Cardiac muscle cell (in vitro differentiated cells and primary cell): Measurements from ENCODE around the gene CST7. TPM values are rescaled to one million over a fixed set of nuclear protein-coding genes. Genes with fewer than 3 reads are reported as not detected.
"Not testable (repeated sequence)": the region's sequence is repeated elsewhere in the genome, so short reads cannot be mapped to it uniquely, and the experiment has no call there.

ENCODE experiments used
- DNase-seq, 2 donors: peaks; one replicate each; pipeline versions ENCODE4 v3.0.0 to v3.0.0-alpha.2; 2010 to 2017; ENCODE audit warnings: low read depth in 1 of 2, low spot score in 1 of 2
- H3K27ac ChIP-seq: fragments of 200-600 bp; sonication (generic); 2 replicates; pipeline ENCODE4 v1.5.1; 2016
- H3K27me3 ChIP-seq: fragments of 200-600 bp; sonication (generic); 2 replicates; pipeline ENCODE4 v1.6.0; 2016; ENCODE audit warnings: control low read depth
- H3K36me3 ChIP-seq: fragments of 200-600 bp; sonication (generic); 2 replicates; pipeline ENCODE4 v1.5.1; 2016; ENCODE audit warnings: control low read depth
- H3K4me1 ChIP-seq: fragments of 200-600 bp; sonication (generic); 2 replicates; pipeline ENCODE4 v1.8.1; 2017; ENCODE audit warnings: low read depth, mild to moderate bottlenecking, mixed run types
- H3K4me3 ChIP-seq: fragments of 200-600 bp; sonication (generic); 2 replicates; pipeline ENCODE4 v1.5.1; 2016; ENCODE audit warnings: mild to moderate bottlenecking
- H3K9me3 ChIP-seq: fragments of 200-600 bp; sonication (generic); 2 replicates; pipeline ENCODE4 v1.5.1; 2017; ENCODE audit warnings: low read depth, mild to moderate bottlenecking, control low read depth
- polyA plus RNA-seq: library from polyadenylated mRNA; unstranded; fragments of >200 nt; fragmentation: Nextera tagmentation; extraction: Ambion mirVana; gene quantifications from 2 replicates; pipeline ENCODE4 v1.2.1, GENCODE V29; 2016
- total RNA-seq: library from RNA; depleted of rRNA; stranded (reverse); fragments of >200 nt; gene quantifications from 2 replicates; pipeline ENCODE4 v1.2.3, GENCODE V29; 2016
- TF ChIP-seq, protein P1 (sequence below): IDR thresholded peaks from 2 replicates; pipeline ENCODE4 v1.5.1; 2012; ENCODE audit warnings: low read depth, mild to moderate bottlenecking, low read length

The CST7 gene
- total and polyA plus RNA-seq, 2 experiments from 2014 or later, result 0.20 TPM; not detected in 1

DNA sequence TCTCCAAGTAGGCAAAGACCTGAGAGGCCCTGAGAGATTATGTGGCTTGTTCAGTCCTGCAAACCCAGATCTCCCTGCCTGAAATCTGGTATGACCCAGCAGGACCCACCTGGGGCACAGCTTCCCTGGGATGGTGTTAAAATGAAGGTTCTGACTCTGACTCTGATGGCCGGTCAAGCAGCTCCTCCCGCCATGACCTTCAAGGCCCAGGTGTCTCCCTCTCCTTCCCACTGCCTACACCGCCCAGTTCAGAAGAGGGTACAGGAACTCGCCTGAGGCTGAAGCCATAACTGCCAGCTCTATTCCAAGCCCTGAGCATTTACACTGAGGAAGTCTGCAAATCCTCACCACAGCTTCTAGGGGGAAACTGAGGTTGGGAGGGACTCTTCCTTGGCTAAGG, 5.9 kb upstream of the CST7 start:
- Histone ChIP-seq H3K9me3 (no peaks in the 10 kb centered on the region), H3K4me3 (no peak overlapping the region), H3K4me1 (no peaks in the 10 kb centered on the region), H3K36me3 (no peaks in the 10 kb centered on the region), H3K27me3 (no peaks in the 10 kb centered on the region), H3K27ac (no peak overlapping the region)
- DNase-seq, result no peak
- TF ChIP-seq, protein P1, sequence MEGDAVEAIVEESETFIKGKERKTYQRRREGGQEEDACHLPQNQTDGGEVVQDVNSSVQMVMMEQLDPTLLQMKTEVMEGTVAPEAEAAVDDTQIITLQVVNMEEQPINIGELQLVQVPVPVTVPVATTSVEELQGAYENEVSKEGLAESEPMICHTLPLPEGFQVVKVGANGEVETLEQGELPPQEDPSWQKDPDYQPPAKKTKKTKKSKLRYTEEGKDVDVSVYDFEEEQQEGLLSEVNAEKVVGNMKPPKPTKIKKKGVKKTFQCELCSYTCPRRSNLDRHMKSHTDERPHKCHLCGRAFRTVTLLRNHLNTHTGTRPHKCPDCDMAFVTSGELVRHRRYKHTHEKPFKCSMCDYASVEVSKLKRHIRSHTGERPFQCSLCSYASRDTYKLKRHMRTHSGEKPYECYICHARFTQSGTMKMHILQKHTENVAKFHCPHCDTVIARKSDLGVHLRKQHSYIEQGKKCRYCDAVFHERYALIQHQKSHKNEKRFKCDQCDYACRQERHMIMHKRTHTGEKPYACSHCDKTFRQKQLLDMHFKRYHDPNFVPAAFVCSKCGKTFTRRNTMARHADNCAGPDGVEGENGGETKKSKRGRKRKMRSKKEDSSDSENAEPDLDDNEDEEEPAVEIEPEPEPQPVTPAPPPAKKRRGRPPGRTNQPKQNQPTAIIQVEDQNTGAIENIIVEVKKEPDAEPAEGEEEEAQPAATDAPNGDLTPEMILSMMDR, result no peak

DNA sequence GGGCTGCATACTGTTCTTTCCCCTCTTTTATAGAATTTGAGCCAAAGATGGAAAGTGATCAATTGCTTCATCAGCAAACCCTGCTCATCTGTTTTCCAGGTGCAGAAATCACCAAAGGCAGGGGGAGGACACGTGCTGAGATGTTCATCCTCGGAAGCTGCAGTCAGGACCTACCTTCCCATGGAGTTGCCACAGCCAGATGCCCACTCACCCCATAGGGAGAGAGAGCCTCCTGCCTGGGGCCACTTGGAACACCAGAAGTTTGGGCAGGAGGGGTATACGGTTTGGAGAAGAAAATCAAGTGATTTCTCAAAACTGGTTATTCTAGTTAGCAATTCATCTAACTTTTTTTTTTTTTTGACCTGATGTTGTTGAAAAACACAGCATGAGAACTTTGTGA, 5.3 kb upstream of the CST7 start:
- no peaks in the 10 kb centered on the region for H3K36me3 ChIP-seq
- no peak for DNase-seq
- H3K27ac ChIP-seq, result no peak overlapping the region
- H3K4me1 ChIP-seq, result no peaks in the 10 kb centered on the region
- no peaks in the 10 kb centered on the region for H3K27me3 ChIP-seq
- no peaks in the 10 kb centered on the region for H3K9me3 ChIP-seq
- TF ChIP-seq, protein P1, result no peak
- H3K4me3 ChIP-seq, result no peak overlapping the region

DNA sequence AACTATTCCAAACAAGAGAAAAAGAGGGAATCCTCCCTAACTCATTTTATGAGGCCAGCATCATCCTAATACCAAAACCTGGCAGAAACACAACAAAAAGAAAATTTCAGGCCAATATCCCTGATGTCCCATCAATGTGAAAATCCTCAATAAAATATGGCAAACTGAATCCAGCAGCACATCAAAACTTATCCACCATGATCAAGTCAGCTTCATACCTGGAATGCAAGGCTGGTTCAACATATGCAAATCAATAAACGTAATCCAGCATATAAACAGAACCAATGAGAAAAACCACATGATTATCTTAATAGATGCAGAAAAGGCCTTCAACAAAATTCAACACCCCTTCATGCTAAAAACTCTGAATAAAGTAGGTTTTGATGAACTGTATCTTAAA, 2.7 kb upstream of the CST7 start:
- not testable (repeated sequence) for H3K4me3 ChIP-seq, DNase-seq, H3K27me3 ChIP-seq, H3K36me3 ChIP-seq, H3K9me3 ChIP-seq, H3K27ac ChIP-seq, H3K4me1 ChIP-seq

DNA sequence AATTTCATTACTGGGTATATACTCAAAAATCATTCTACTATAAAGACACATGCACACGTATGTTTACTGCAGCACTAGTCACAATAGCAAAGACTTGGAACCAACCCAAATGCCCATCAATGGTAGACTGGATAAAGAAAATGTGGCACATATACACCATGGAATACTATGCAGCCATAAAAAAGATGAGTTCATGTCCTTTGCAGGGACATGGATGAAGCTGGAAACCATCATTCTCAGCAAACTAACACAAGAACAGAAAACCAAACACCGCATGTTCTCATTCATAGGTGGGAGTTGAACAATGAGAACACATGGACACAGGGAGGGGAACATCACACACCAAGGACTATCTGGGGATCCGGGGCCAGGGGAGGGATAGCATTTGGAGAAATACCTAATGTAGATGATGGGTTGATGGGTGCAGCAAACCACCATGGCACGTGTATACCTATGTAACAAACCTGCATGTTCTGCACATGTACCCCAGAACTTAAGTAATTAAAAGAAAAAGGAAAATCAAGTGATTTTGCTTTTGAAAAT, 602 bp upstream of the CST7 start:
- not testable (repeated sequence) for DNase-seq, H3K4me3 ChIP-seq, H3K9me3 ChIP-seq, H3K27me3 ChIP-seq, H3K4me1 ChIP-seq, H3K36me3 ChIP-seq, H3K27ac ChIP-seq

DNA sequence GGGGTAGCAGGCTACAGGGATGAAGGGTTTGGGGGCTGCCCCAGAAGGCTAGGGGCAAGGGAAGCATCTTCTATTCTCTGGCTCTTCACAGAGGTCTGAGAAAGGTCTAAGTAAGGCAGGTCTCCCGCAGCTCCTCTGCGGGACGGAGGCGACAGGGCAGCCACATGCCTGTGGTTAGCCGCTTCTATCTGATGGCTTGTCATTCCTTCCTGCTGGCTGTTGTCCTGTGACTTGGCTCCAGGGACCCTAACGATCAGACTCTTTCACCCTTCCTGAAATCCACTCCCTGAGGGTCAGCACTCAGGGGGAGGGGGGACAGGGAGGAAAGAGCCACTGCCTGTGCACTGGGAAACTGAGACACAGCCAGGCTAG, 673 bp downstream of the CST7 start:
- no peak for DNase-seq
- TF ChIP-seq, protein P1, result no peak
- no peaks in the 10 kb centered on the region for H3K9me3 ChIP-seq
- H3K36me3 ChIP-seq, result no peaks in the 10 kb centered on the region
- H3K27me3 ChIP-seq, result no peaks in the 10 kb centered on the region
- no peak overlapping the region for H3K4me3 ChIP-seq
- no peak overlapping the region for H3K27ac ChIP-seq
- H3K4me1 ChIP-seq, result no peaks in the 10 kb centered on the region

DNA sequence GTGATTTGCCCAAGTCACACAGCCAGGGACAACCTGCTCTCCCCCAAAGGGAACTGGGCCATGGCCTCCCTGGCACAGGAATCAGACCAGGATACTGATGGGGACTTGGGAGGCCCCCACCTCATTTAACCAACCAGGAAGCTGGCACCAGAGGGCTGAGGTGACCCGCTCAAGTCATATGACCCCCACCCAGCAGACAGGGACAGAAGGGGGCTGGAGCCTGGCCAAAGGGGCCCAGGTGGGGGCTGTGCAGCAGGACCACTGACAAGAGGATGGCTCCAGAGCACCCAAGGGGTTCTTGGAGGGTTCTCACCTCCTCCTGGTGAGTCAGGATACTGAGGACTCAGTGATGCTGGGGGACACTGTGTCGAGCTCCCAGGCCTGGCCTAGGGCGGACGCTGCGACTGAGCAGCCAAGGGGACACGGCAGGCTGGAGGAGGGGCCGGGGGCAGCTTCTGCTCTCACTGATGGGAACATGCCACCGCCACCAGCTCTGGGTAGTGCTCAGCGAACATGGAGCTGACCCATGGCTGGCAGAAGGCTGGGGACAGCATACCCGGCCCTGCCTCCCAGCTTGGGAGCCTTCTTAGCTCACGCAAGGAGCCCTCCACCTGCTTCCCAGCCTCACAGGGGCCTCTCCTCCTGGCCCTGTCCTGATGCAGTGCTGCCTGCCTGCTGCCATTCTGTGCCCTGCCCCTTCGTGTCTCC, 1.2 kb downstream of the CST7 start:
- no peaks in the 10 kb centered on the region for H3K36me3 ChIP-seq
- H3K4me1 ChIP-seq, result no peaks in the 10 kb centered on the region
- no peak overlapping the region for H3K27ac ChIP-seq
- TF ChIP-seq, protein P1, result no peak
- no peaks in the 10 kb centered on the region for H3K9me3 ChIP-seq
- DNase-seq, result no peak
- H3K27me3 ChIP-seq, result no peaks in the 10 kb centered on the region
- H3K4me3 ChIP-seq, result no peak overlapping the region
